Spleen (tissue), 11 donors: ENCODE measurements around the gene SLC2A4. TPM values are rescaled to one million over a fixed set of nuclear protein-coding genes. Genes with fewer than 3 reads are reported as not detected.

Experiments
- DNase-seq: peaks from one replicate; pipeline ENCODE4 v3.0.0-alpha.2; 2020
- H3K27ac ChIP-seq, 8 donors: fragments of 200-600 bp; sonication (generic) in 7 of 8; 1 replicate in 4 of 8; 2 replicates in 4 of 8; pipeline versions ENCODE4 v1.5.0 to v1.8.0; 2016 to 2021; ENCODE audit warnings: inconsistent platforms in 4 of 8, mild to moderate bottlenecking in 4 of 8, moderate library complexity in 1 of 8
- H3K27me3 ChIP-seq, 7 donors: fragments of 200-600 bp; sonication (generic) in 6 of 7; replicated peaks in 1 of 7; 1 replicate in 4 of 7; 2 replicates in 3 of 7; pipeline versions ENCODE4 v1.5.0 to v1.8.0; 2016 to 2021; ENCODE audit warnings: inconsistent platforms in 3 of 7, mild to moderate bottlenecking in 1 of 7
- H3K36me3 ChIP-seq, 6 donors: fragments of 200-600 bp; sonication (generic) in 5 of 6; 1 replicate in 4 of 6; 2 replicates in 2 of 6; pipeline versions ENCODE4 v1.5.0 to v1.8.0; 2016 to 2021; ENCODE audit warnings: inconsistent platforms in 2 of 6
- H3K4me1 ChIP-seq, 6 donors: fragments of 200-600 bp; sonication (generic) in 5 of 6; 1 replicate in 3 of 6; 2 replicates in 3 of 6; pipeline versions ENCODE4 v1.5.0 to v1.8.0; 2016 to 2021; ENCODE audit warnings: inconsistent platforms in 3 of 6
- H3K4me3 ChIP-seq, 8 donors: fragments of 200-600 bp; sonication (generic) in 7 of 8; 1 replicate in 4 of 8; 2 replicates in 4 of 8; pipeline versions ENCODE4 v1.5.0 to v1.8.0; 2016 to 2021; ENCODE audit warnings: inconsistent platforms in 4 of 8, mild to moderate bottlenecking in 4 of 8, moderate library complexity in 2 of 8
- H3K9me3 ChIP-seq, 8 donors: fragments of 200-600 bp; sonication (generic) in 7 of 8; 1 replicate in 4 of 8; 2 replicates in 4 of 8; pipeline versions ENCODE4 v1.5.0 to v1.8.0; 2016 to 2021; ENCODE audit warnings: inconsistent platforms in 4 of 8
- POLR2A ChIP-seq, 3 donors: fragments of 450-650 bp; IDR thresholded peaks; one replicate each; pipeline ENCODE4 v1.5.1; 2017; ENCODE audit warnings: antibody characterized with exemption in 3 of 3, mild to moderate bottlenecking in 1 of 3
- POLR2AphosphoS5 ChIP-seq, 3 donors: sonication (generic); formaldehyde crosslinking; IDR thresholded peaks; one replicate each; pipeline ENCODE4 v1.5.1; 2017; ENCODE audit warnings: antibody characterized with exemption in 3 of 3
- WGBS, 5 donors: extraction: QIAGEN DNeasy Blood & Tissue Kit in 3 of 5; methylation state at CpG; one replicate each; pipeline versions ENCODE4 v1.1.5 to v1.1.7; 2013 to 2018; 5-methylcytosine and 5-hydroxymethylcytosine counted together
- intact Hi-C: fragments of 100-400 bp; cut with DNase I; formaldehyde crosslinking; loops from one replicate; pipeline ENCODE4 v1.15.0; 2023; ENCODE audit warnings: low total_unique reads
- polyA plus RNA-seq, 3 donors: library from polyadenylated mRNA; stranded (reverse); fragments of 200-250 nt; gene quantifications; one replicate each; pipeline ENCODE4 v1.2.1, GENCODE V29; 2013
- total RNA-seq, 7 donors: library from RNA; depleted of rRNA in 3 of 7; stranded (reverse); fragments of >200 nt in 3 of 7; fragmentation: NEBNext Ultra II Directional in 4 of 7; extraction: Animal tissue kit (Norgen Biotek cat#: 25700) in 4 of 7; gene quantifications; one replicate each; pipeline versions ENCODE4 v1.1.0 to v1.2.1, GENCODE V29; 2016 to 2021
- TF ChIP-seq, protein P1 (sequence below), 11 experiments: fragments of 200-600 bp in 7 of 11; fragments of 450-650 bp in 4 of 11; sonication (generic) in 4 of 11; IDR thresholded peaks in 8 of 11; conservative IDR thresholded peaks in 3 of 11; 1 replicate in 7 of 11; 2 replicates in 4 of 11; pipeline versions ENCODE4 v1.4.0 to v1.8.0; 2016 to 2021; ENCODE audit warnings: antibody characterized with exemption in 11 of 11, inconsistent platforms in 4 of 11, mild to moderate bottlenecking in 1 of 11
- donor health status: healthy with polysubstance abuse.
- donor health status: DM: no; HTN: no; CAD: no; lungs with moderate emphysema.
- donor health status: DM: no; HTN: no; CAD: no.
- donor health status: Bipolar disorder and iron deficiency.
- donor health status: healthy.
- donor health status: DM: no; HTN: no; CAD: no.
- donor health status: DM: yes; HTN: yes; CAD: no.

Gene SLC2A4
- total and polyA plus RNA-seq, 10 donors = 0.07 to 1.6 (median 0.49) TPM

DNA sequence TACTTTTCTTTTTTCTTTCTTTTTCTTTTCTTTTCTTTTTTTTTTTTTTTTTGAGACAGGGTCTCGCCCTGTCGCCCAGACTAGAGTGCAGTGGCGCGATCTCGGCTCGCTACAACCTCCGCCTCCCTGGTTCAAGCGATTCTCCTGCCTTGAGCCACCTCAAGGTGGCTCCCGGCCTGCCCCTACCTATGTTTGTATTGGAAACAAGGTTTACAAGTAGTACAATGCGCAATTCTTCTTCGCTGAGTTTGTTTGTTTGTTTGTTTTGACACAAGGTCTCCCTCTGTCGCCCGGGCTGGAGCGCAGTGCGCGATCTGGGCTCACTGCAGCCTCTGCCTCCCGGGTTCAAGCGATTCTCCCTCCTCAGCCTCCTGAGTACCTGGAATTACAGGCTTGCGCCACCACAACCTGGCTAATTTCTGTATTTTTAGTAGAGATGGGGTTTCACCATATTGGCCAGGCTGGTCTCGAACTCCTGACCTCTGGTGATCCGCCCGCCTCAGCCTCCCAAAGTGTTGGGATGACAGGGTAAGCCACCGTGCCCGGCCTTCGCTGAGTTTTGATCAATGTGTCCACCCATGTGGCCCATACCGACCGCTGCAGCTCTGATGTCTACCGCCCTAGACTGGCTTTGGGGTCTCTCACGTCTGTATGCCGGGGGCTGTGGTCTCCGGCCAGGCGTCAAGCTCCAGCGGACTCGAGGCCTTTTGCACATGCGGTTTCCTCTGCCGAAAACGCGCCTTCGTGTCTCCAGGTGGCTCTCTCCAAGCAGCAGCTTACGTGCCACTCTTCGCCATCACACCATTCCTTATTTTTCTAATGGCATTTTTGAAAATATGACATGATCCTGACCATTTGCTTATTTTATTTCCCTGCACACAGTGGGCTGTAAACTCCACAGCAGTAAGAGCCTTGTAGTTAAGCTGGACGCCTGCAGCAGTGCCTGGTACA lies 14.0 kb downstream of the SLC2A4 start:
- Histone ChIP-seq H3K36me3 (no peaks in the 10 kb centered on the region), H3K4me1 (peaks cover 17 to 40% (median 33%) of the 10 kb centered on the region in 6 donors), H3K4me3 (peak overlapping the region in 7 of 8 donors; percentile 20 to 68 (median 38)), H3K27ac (peak overlapping the region in 1 of 8 donors; percentile 7), H3K9me3 (no peaks in the 10 kb centered on the region), H3K27me3 (peaks cover 0 to 69% (median 38%) of the 10 kb centered on the region in 7 donors)
- intact Hi-C loops = loop anchor here (2.0 to 10.0 kb wide), 2 partner anchors 15 to 49 kb away; partner anchors contain the start of gene SLC2A4
- TF ChIP-seq, protein P1, sequence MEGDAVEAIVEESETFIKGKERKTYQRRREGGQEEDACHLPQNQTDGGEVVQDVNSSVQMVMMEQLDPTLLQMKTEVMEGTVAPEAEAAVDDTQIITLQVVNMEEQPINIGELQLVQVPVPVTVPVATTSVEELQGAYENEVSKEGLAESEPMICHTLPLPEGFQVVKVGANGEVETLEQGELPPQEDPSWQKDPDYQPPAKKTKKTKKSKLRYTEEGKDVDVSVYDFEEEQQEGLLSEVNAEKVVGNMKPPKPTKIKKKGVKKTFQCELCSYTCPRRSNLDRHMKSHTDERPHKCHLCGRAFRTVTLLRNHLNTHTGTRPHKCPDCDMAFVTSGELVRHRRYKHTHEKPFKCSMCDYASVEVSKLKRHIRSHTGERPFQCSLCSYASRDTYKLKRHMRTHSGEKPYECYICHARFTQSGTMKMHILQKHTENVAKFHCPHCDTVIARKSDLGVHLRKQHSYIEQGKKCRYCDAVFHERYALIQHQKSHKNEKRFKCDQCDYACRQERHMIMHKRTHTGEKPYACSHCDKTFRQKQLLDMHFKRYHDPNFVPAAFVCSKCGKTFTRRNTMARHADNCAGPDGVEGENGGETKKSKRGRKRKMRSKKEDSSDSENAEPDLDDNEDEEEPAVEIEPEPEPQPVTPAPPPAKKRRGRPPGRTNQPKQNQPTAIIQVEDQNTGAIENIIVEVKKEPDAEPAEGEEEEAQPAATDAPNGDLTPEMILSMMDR (IDR thresholded peaks at IDR 0.05 in 8 of 11, conservative IDR thresholded peaks at IDR 0.05 in 3 of 11) = no peak
- TF ChIP-seq POLR2A (IDR thresholded peaks at IDR 0.05) (no peak), POLR2AphosphoS5 (IDR thresholded peaks at IDR 0.05) (no peak)
- WGBS, 5 donors = 50 to 54% (median 52%) methylated on average over 38 to 42 of the region's 42 CpGs
- DNase-seq = no peak

DNA sequence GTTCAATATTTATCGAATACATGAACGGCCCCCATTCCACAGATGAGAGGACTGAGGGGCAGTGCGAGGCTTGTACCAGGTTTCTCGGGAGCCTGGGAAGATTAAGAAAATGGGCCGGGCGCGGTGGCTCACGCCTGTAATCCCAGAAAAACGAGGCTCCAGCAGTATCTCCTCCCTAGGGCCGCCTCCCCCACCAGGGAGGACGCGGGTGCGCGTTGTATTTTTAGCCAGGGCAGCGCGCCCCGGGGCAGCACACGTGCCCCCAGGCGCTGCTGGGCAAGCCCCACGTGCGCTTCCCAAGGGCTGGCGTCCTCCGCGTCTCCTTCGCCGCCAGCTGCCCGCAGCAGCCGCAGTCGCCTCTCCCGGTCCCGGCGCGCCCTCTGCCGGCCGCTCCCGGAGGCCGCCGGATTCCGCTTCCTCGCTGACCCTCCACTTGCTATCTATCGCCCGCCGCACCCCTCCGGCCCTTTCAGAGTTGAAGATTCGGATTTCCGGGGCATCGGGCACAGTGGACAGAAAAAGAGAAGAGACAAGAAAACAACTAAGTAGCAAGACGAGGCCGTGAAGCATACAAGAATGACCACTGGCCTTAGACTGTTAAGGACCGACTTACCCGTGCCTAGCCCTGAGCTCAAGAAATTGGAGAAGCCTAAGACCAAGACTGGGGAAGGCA lies 14.8 kb downstream of the SLC2A4 start:
- Histone ChIP-seq H3K4me1 (peaks cover 17 to 40% (median 33%) of the 10 kb centered on the region in 6 donors), H3K36me3 (no peaks in the 10 kb centered on the region), H3K9me3 (no peaks in the 10 kb centered on the region), H3K4me3 (peak overlapping the region in 2 of 8 donors; percentile 37 to 52), H3K27me3 (peaks cover 0 to 61% (median 38%) of the 10 kb centered on the region in 7 donors), H3K27ac (peak overlapping the region in 1 of 8 donors; percentile 7)
- 4 to 6% (median 5%) methylated on average over 37 to 51 of the region's 51 CpGs for WGBS, 5 donors
- intact Hi-C loops = loop anchor here (2.0 to 10.0 kb wide), 2 partner anchors 16 to 48 kb away; partner anchors contain the start of gene SLC2A4
- peak; percentile 94 for DNase-seq
- TF ChIP-seq POLR2A (IDR thresholded peaks at IDR 0.05) = no peak
- peak; percentile 49 to 80 (median 68) for TF ChIP-seq POLR2AphosphoS5 (IDR thresholded peaks at IDR 0.05)
- TF ChIP-seq, protein P1 (IDR thresholded peaks at IDR 0.05 in 8 of 11, conservative IDR thresholded peaks at IDR 0.05 in 3 of 11) = peak; percentile 62 to 96 (median 89)

DNA sequence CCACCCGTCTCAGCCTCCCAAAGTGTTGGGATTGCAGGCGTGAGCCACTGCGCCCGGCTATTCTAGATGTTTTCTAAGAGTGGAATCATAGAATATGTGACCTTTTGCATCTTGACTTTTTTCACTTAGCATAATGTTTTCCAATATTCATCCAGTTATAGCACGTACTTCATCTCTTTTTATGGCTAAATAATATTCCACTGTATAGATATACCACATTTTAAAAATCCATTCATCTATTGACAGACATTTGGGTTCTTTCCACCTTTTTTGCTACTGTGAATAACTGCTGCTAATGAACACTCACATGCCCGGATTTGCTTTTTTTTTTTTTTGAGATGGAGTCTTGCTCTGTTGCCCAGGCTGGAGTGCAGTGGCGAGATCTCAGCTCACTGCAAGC lies 22.7 kb downstream of the SLC2A4 start:
- H3K4me1 ChIP-seq = peaks cover 6 to 23% (median 14%) of the 10 kb centered on the region in 6 donors
- intact Hi-C loops = loop anchor here (10.0 kb wide), 1 partner anchor 259 kb away; the partner anchor contains the start of gene SLC16A11
- TF ChIP-seq POLR2AphosphoS5 (IDR thresholded peaks at IDR 0.05) = no peak
- TF ChIP-seq POLR2A (IDR thresholded peaks at IDR 0.05) = no peak
- TF ChIP-seq, protein P1 (IDR thresholded peaks at IDR 0.05 in 8 of 11, conservative IDR thresholded peaks at IDR 0.05 in 3 of 11) = no peak
- no peak overlapping the region for H3K27ac ChIP-seq
- DNase-seq = no peak
- no peaks in the 10 kb centered on the region for H3K9me3 ChIP-seq
- 95 to 99% (median 97%) methylated on average over 7 of the region's 7 CpGs for WGBS, 5 donors
- no peak overlapping the region for H3K4me3 ChIP-seq
- no peaks in the 10 kb centered on the region for H3K27me3 ChIP-seq
- peaks cover 0 to under 1% (median 0%) of the 10 kb centered on the region in 6 donors for H3K36me3 ChIP-seq
